ENCODE data around the gene RNPEPL1. TPM values are rescaled to one million over a fixed set of nuclear protein-coding genes. Genes with fewer than 3 reads are reported as not detected.
A peak's percentile ranks its signal among the peaks of the same experiment; 100 is the strongest.

RNPEPL1 gene
- total and polyA plus RNA-seq, 5 donors, result 40.4 to 108 (median 58.1) TPM

DNA sequence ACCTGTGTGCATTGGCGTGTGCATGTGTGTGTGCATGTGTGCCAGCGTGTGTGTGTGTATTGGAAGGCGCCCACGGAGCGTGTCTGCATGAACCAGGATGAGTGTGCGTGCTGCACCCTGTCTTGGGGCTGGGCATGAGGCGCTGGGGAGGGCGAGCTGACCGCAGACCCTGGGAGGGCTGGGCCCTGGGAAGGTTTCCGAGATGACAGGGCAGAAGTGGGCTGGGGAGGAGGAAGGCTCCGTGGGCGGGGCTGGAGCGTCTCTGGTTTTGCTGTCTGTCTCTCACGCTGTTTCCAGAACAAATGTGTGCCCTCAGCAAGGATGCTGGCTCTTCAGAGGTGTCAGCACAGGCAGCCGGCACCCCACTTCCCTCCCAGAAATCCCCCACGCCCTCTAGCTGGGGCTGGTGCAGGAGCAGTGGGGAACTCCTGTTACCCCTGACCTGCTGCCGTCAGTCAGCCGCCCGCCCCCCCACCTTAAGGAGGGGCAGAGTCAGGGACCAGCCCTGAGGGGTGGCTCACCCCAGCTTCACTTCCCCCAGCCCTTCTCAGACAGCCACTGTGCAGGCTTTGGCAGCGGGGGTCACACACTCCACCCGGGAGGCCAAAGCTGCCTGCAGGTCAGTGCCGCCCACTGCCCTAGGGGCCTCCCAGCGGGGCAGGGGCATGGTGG lies 56.8 kb downstream of the RNPEPL1 start, which contains the start of gene GPR35:
Gene GPR35, plus strand, starts transcription at position 531 of the 672 bp plus-strand sequence. CDS start 4,473 bp downstream, outside the sequence.
- no peak within 1 kb of the TSS for H3K27ac ChIP-seq (ENCODE audit: low read length)
- H3K4me1 ChIP-seq (ENCODE audit: control insufficient read depth, insufficient read depth, low read length), result no peaks in the 10 kb centered on the region
- intact Hi-C loops (cut with DNase I), result no loop called here
- peak in 2 of 3 donors; percentile 72 to 77 for DNase-seq
- no peaks in the 10 kb centered on the region for H3K9me3 ChIP-seq (ENCODE audit: control insufficient read depth, low read length)
- H3K27me3 ChIP-seq (ENCODE audit: control insufficient read depth, insufficient read depth), result no peaks in the 10 kb centered on the region
- peak; percentile 32 to 36 for ATAC-seq
- WGBS, result 50% methylated on average over 23 of the region's 23 CpGs
- no peak within 1 kb of the TSS for H3K4me3 ChIP-seq (ENCODE audit: low read length)

DNA sequence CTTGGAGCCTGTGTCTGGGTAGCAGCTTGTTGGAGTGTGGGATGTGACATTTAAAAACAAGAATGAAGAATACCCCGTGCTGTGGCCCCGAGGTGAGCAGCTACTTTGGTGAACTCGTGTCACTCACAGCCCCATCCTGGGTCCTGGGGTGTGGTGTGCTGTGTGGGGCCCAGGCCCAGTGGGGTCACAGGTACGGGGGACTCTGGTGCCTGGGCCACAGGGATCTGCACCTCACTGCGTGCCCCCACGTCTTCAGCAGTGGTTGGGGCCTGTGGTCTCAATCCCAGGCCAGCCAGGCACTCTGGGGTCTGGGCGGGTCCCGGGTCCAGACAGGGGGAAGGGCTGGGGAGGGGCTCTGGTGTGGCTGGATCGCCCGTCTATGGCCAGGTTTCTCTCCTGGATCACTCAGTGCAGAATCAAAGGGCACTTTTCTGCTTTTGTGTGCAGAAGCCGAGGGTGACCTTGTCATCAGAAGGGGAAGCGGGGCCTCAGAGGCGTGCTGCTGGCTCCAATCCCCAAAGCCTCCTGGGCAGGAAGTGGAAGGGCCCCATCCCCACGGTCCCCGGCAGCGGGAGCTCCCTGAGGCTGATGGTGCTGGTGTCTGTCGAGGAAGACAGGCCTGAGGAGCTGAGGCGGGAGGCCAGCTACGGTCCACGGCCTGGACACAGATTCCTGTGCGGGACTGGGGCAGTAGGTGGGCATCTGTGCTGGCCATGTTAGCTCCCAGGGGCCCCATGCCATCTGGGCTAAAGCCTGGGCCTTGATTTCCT lies 58.4 kb downstream of the RNPEPL1 start:
- intact Hi-C loops (cut with DNase I), result no loop called here
- H3K27me3 ChIP-seq (ENCODE audit: control insufficient read depth, insufficient read depth), result no peaks in the 10 kb centered on the region
- H3K4me3 ChIP-seq (ENCODE audit: low read length), result no peak overlapping the region
- H3K4me1 ChIP-seq (ENCODE audit: control insufficient read depth, insufficient read depth, low read length), result no peaks in the 10 kb centered on the region
- 45% methylated on average over 21 of the region's 21 CpGs for WGBS
- no peaks in the 10 kb centered on the region for H3K9me3 ChIP-seq (ENCODE audit: control insufficient read depth, low read length)
- DNase-seq, result peak in 2 of 3 donors; percentile 50 to 65
- H3K27ac ChIP-seq (ENCODE audit: low read length), result no peak overlapping the region
- no peak for ATAC-seq

GRCh38 chr2:240627736-240628506 lies 59.6 kb downstream of the RNPEPL1 start:
- 90% methylated on average over 17 of the region's 17 CpGs for WGBS
- H3K27me3 ChIP-seq (ENCODE audit: control insufficient read depth, insufficient read depth), result no peaks in the 10 kb centered on the region
- DNase-seq (peak in 1 of 3 donors; percentile 36), ATAC-seq (no peak)
- intact Hi-C loops (cut with DNase I), result no loop called here
- no peaks in the 10 kb centered on the region for H3K9me3 ChIP-seq (ENCODE audit: control insufficient read depth, low read length)
- no peaks in the 10 kb centered on the region for H3K4me1 ChIP-seq (ENCODE audit: control insufficient read depth, insufficient read depth, low read length)
- H3K4me3 ChIP-seq (ENCODE audit: low read length), result no peak overlapping the region
- no peak overlapping the region for H3K27ac ChIP-seq (ENCODE audit: low read length)

GRCh38 chr2:240628507-240628807 lies 60.2 kb downstream of the RNPEPL1 start:
- WGBS, result 88% methylated on average over 7 of the region's 7 CpGs
- Histone ChIP-seq H3K4me1 (ENCODE audit: control insufficient read depth, insufficient read depth, low read length) (no peaks in the 10 kb centered on the region), H3K9me3 (ENCODE audit: control insufficient read depth, low read length) (no peaks in the 10 kb centered on the region), H3K27ac (ENCODE audit: low read length) (no peak overlapping the region), H3K27me3 (ENCODE audit: control insufficient read depth, insufficient read depth) (no peaks in the 10 kb centered on the region), H3K4me3 (ENCODE audit: low read length) (no peak overlapping the region)
- intact Hi-C loops (cut with DNase I), result no loop called here
- DNase-seq, result no peak
- ATAC-seq, result no peak

DNA sequence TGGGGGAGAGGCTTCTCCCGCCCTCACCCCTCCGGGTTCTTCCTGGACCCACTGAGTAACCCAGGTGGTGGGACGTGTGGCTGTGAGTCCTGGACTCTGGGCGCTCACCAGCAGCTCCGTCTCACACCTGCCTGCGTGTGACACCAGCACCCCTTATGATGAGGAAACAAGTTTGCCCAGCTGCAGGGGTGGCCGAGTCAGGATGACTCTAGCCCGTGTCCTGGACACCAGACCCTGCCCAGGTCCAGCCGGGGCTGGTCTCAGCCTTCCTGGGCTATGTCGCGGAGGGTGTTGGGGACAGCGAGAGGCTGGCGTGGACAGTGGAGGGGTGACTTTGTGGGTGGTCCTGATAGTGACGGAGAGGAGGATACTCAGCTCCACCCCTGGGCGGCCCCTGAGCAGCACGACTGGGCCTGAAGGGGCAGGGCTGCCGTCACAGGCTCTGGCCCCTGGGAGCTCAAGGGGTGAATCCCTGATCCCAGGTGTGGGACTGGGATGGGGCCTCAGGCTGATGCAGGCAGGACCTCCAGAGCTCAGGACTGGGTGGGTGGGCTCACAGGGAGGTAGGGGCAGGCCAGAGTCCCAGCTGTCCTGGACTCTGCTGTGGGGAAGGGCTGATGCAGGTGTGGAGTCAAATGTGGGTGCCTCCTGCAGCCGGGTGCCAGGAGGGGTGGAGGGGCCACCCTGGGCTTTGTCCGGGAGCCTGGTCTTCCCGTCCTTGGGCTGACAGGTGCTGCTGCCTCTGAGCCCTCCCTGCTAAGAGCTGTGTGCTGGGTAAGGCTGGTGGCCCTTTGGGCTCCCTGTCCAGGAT lies 60.7 kb downstream of the RNPEPL1 start:
- H3K9me3 ChIP-seq (ENCODE audit: control insufficient read depth, low read length), result no peaks in the 10 kb centered on the region
- no peak overlapping the region for H3K4me3 ChIP-seq (ENCODE audit: low read length)
- intact Hi-C loops (cut with DNase I), result no loop called here
- no peaks in the 10 kb centered on the region for H3K4me1 ChIP-seq (ENCODE audit: control insufficient read depth, insufficient read depth, low read length)
- no peak for ATAC-seq
- no peaks in the 10 kb centered on the region for H3K27me3 ChIP-seq (ENCODE audit: control insufficient read depth, insufficient read depth)
- peak in 1 of 3 donors; percentile 28 for DNase-seq
- no peak overlapping the region for H3K27ac ChIP-seq (ENCODE audit: low read length)
- WGBS, result 58% methylated on average over 20 of the region's 20 CpGs

DNA sequence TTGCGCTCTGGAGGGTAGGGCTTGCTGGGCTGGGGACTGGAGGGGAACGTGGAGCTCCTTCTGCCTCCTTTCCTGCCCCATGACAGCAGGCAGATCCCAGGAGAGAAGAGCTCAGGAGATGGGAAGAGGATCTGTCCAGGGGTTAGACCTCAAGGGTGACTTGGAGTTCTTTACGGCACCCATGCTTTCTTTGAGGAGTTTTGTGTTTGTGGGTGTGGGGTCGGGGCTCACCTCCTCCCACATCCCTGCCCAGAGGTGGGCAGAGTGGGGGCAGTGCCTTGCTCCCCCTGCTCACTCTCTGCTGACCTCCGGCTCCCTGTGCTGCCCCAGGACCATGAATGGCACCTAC lies 61.3 kb downstream of the RNPEPL1 start:
- DNase-seq (no peak), ATAC-seq (no peak)
- Histone ChIP-seq H3K27ac (ENCODE audit: low read length) (no peak overlapping the region), H3K27me3 (ENCODE audit: control insufficient read depth, insufficient read depth) (no peaks in the 10 kb centered on the region), H3K4me1 (ENCODE audit: control insufficient read depth, insufficient read depth, low read length) (no peaks in the 10 kb centered on the region), H3K9me3 (ENCODE audit: control insufficient read depth, low read length) (no peaks in the 10 kb centered on the region), H3K4me3 (ENCODE audit: low read length) (no peak overlapping the region)
- intact Hi-C loops (cut with DNase I), result no loop called here
- 84% methylated on average over 5 of the region's 5 CpGs for WGBS

- 93% methylated on average over 50 of the region's 50 CpGs for WGBS
Measured at GRCh38 chr2:240629968-240630770, 61.9 kb downstream of the RNPEPL1 start.

More at GRCh38 chr2:240629968-240630770, 61.9 kb downstream of the RNPEPL1 start:
- no peaks in the 10 kb centered on the region for H3K9me3 ChIP-seq (ENCODE audit: control insufficient read depth, low read length)
- H3K4me3 ChIP-seq (ENCODE audit: low read length), result no peak overlapping the region
- intact Hi-C loops (cut with DNase I), result no loop called here
- DNase-seq, result peak in 1 of 3 donors; percentile 30
- H3K27me3 ChIP-seq (ENCODE audit: control insufficient read depth, insufficient read depth), result no peaks in the 10 kb centered on the region
- H3K27ac ChIP-seq (ENCODE audit: low read length), result no peak overlapping the region
- no peaks in the 10 kb centered on the region for H3K4me1 ChIP-seq (ENCODE audit: control insufficient read depth, insufficient read depth, low read length)
- no peak for ATAC-seq

Other genes starting within 250 kb of the RNPEPL1 start
- 100 to 1,000 TPM in 2 of 4 donors, 10 to 100 TPM in 2; 75.8 to 107 (median 94.8) TPM for gene GPC1, start 132.8 kb upstream of the RNPEPL1 start, total RNA-seq
- 118 TPM for gene GPC1, start 132.8 kb upstream of the RNPEPL1 start, polyA plus RNA-seq
- 1 to 10 TPM; 7.3 to 8.0 (median 7.6) TPM for gene ANKMY1, start 10.5 kb upstream of the RNPEPL1 start, total RNA-seq
- gene ANKMY1, start 10.5 kb upstream of the RNPEPL1 start, polyA plus RNA-seq, result 3.5 TPM
- 10 to 100 TPM in 3 of 4 donors, 1 to 10 TPM in 1; 9.6 to 14.9 (median 11.7) TPM for gene DUSP28, start 8.1 kb upstream of the RNPEPL1 start, total RNA-seq
- 10.9 TPM for gene DUSP28, start 8.1 kb upstream of the RNPEPL1 start, polyA plus RNA-seq
- gene CAPN10, start 18.2 kb downstream of the RNPEPL1 start, total RNA-seq, result 10 to 100 TPM; 21.2 to 44.3 (median 36.2) TPM
- 40.1 TPM for gene CAPN10, start 18.2 kb downstream of the RNPEPL1 start, polyA plus RNA-seq
- gene GPR35, start 57.0 kb downstream of the RNPEPL1 start, total RNA-seq, result 1 to 10 TPM in 2 of 4 donors, under 1 TPM in 2; 0.53 to 1.4 (median 1.0) TPM
- 0.84 TPM for gene GPR35, start 57.0 kb downstream of the RNPEPL1 start, polyA plus RNA-seq
- not detected for gene AQP12B, start 114.4 kb downstream of the RNPEPL1 start, total RNA-seq
- gene AQP12B, start 114.4 kb downstream of the RNPEPL1 start, polyA plus RNA-seq, result not detected
- not detected for gene AQP12A, start 123.4 kb downstream of the RNPEPL1 start, total RNA-seq
- not detected for gene AQP12A, start 123.4 kb downstream of the RNPEPL1 start, polyA plus RNA-seq